ENCODE measurements around the gene FAM171A2. TPM values are rescaled to one million over a fixed set of nuclear protein-coding genes. Genes with fewer than 3 reads are reported as not detected.

FAM171A2 gene
- polyA plus RNA-seq, 2 of the 4 experiments (the other 2 are of a cell fraction), result 1.8 to 3.9 TPM

DNA sequence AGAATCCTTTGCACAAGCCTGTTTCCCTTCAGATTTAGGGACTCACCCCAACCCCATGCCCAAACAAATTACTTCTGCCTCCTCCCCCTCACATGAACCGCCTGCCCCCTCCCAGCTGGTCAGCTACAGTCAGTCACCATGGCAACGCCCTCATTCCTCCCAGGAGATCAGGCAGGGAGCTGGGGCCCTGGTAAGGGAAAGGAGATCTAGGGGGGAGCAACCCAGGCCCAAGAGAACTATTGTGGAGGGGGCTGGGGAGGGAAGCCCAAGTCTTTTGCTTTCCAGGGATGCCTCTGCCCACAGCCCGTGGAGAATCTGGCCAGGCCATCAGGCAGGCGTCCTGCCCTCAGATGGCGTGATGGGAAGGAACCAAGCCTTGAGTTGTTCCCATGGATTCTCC is 2.8 kb downstream of the FAM171A2 start:
- Histone ChIP-seq H3K9me3 (no peaks in the 10 kb centered on the region), H3K4me1 (peaks cover 20% of the 10 kb centered on the region), H3K27ac (no peak overlapping the region), H3K4me3 (no peak overlapping the region), H3K4me2 (no peak overlapping the region)
- DNase-seq (ENCODE audit: low read depth in 1 of 2, low spot score in 1 of 2) (no peak), FAIRE-seq (no peak), ATAC-seq (no peak)
- 73% methylated on average over 5 of the region's 5 CpGs for WGBS (ENCODE audit: missing lambda C conversion rate)
- ChIA-PET POLR2A (no interaction called here), CTCF (interaction anchor here (0.9 to 11.1 kb wide), 11 partner anchors 9 to 172 kb away, joined by 3 to 179 read pairs (median 10); partner anchors contain the start of gene GRN)
- no peak for TF ChIP-seq PHF8 (IDR thresholded peaks at IDR 0.05; ENCODE audit: borderline replicate concordance, low read depth)
- no peak for TF ChIP-seq HMGXB4 (CRISPR knock-in tag; IDR thresholded peaks at IDR 0.05; ENCODE audit: borderline replicate concordance)
- no peak for TF ChIP-seq ESRRA (IDR thresholded peaks at IDR 0.05; ENCODE audit: borderline replicate concordance, low read length)
- no peak for TF ChIP-seq ZSCAN20 (CRISPR knock-in tag; IDR thresholded peaks at IDR 0.05)
- TF ChIP-seq RNF2 (IDR thresholded peaks at IDR 0.05; ENCODE audit: borderline replicate concordance, low read depth), result no peak
- TF ChIP-seq JUNB (IDR thresholded peaks at IDR 0.05), result no peak
- TF ChIP-seq HDAC2 (IDR thresholded peaks at IDR 0.05), result no peak
- TF ChIP-seq ZC3H11A (IDR thresholded peaks at IDR 0.05), result no peak
- no peak for TF ChIP-seq KDM5A (IDR thresholded peaks at IDR 0.05)
- TF ChIP-seq FOSL2 (IDR thresholded peaks at IDR 0.05), result no peak
- TF ChIP-seq FOSL2 (CRISPR knock-in tag; IDR thresholded peaks at IDR 0.05), result no peak
- no peak for TF ChIP-seq CEBPB (IDR thresholded peaks at IDR 0.05)
- TF ChIP-seq POLR2AphosphoS2 (conservative IDR thresholded peaks at IDR 0.05; ENCODE audit: low read length), result no peak

GRCh38 chr17:44360144-44360533 is 3.5 kb downstream of the FAM171A2 start:
- Histone ChIP-seq H3K4me2 (no peak overlapping the region), H3K4me1 (peaks cover 20% of the 10 kb centered on the region), H3K27ac (no peak overlapping the region), H3K4me3 (no peak overlapping the region), H3K9me3 (no peaks in the 10 kb centered on the region)
- no peak for DNase-seq (ENCODE audit: low read depth in 1 of 2, low spot score in 1 of 2)
- TF ChIP-seq RNF2 (IDR thresholded peaks at IDR 0.05; ENCODE audit: borderline replicate concordance, low read depth) (no peak), MAFK (IDR thresholded peaks at IDR 0.05; ENCODE audit: partially characterized antibody) (no peak), KDM1A (IDR thresholded peaks at IDR 0.05; ENCODE audit: low read depth) (0 out of 2 replicates have a peak, but pooled peaks have one; percentile 47)
- 65% methylated on average over 6 of the region's 6 CpGs for WGBS (ENCODE audit: missing lambda C conversion rate)
- FAIRE-seq, result no peak
- POLR2A ChIA-PET, result interaction anchor here (0.5 to 0.6 kb wide), 2 partner anchors 192 to 294 kb away, joined by 3 read pairs; partner anchors contain the start of gene LSM12
- ATAC-seq, result no peak
- CTCF ChIA-PET, result interaction anchor here (0.8 to 11.1 kb wide), 11 partner anchors 8 to 173 kb away, joined by 3 to 179 read pairs (median 10); partner anchors contain the start of gene GRN

DNA sequence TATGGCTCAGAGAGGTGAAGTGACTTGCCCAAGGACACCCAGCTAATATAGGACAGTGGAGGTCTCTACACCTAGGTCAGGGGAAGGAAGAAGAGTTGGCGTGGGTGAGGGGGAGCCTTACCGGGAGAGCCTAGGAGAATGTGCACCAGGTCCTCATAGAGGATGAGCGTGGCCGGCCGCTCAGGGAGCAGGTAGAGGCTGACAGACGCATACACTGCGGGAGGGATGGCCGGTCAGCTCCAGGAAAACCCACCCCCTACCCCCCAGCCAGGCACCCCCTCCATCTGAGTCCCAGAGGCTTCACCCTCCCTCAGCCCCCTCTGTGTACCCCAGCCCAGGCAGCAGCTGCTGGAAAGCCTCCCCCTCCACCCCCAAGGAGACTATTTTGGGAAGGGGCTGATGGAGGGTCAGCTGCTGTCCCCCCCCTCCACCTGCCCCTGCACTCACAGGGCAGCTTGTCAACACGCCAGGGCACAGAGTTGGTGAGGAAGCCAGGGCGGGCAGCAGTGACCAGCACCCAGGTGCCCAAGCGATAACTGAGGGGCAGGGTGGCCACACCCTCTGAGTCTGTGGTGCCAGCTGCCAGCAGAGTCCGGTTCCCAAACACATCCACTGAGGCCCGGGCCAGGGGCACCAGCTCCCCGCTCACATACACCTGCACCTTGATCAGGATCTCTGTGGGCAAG is 4.1 kb downstream of the FAM171A2 start:
- CTCF ChIA-PET, result interaction anchor here (0.8 to 11.1 kb wide), 11 partner anchors 8 to 173 kb away, joined by 3 to 179 read pairs (median 17); partner anchors contain the start of gene GRN
- ATAC-seq, result no peak

DNA sequence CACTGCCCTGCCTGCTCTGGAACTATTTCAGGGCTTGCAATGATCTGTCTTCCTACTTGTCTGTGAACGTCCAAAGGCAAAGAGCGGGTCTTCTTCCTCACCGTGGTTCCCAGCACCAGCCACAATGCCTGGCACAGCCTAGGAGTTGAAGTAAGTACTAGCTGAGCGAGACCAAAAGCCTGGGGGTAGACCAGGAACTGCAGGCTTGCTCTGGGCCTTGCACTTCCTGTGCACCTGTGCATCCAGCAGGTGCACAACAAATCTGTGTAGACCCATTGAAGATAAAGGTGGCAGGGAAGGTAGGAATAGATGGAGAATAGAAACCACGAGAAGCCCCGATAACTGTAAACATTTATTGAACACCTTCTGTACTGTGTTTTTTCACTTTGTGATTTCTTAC is 4.6 kb downstream of the FAM171A2 start:
- ChIA-PET POLR2A (interaction anchor here (0.9 kb wide), 1 partner anchor 139 kb away, joined by 3 read pairs; the partner anchor contains the start of gene UBTF), CTCF (interaction anchor here (2.2 to 11.1 kb wide), 8 partner anchors 7 to 174 kb away, joined by 11 to 179 read pairs (median 19); partner anchors contain the start of gene GRN)
- DNase-seq (ENCODE audit: low read depth in 1 of 2, low spot score in 1 of 2) (no peak), ATAC-seq (no peak), FAIRE-seq (no peak)
- Histone ChIP-seq H3K4me2 (no peak overlapping the region), H3K27ac (no peak overlapping the region), H3K9me3 (no peaks in the 10 kb centered on the region), H3K4me1 (peaks cover 20% of the 10 kb centered on the region), H3K4me3 (no peak overlapping the region)
- WGBS (ENCODE audit: missing lambda C conversion rate), result 81% methylated on average over 6 of the region's 6 CpGs
- TF ChIP-seq CBX2 (IDR thresholded peaks at IDR 0.05; ENCODE audit: borderline replicate concordance, low read depth), result no peak
- TF ChIP-seq BCL3 (IDR thresholded peaks at IDR 0.05), result no peak
- TF ChIP-seq MAZ (IDR thresholded peaks at IDR 0.05; ENCODE audit: borderline replicate concordance, low read depth, low read length), result no peak
- no peak for TF ChIP-seq POLR2A (IDR thresholded peaks at IDR 0.05; ENCODE audit: low read length)
- no peak for TF ChIP-seq TFCP2L1 (CRISPR knock-in tag; IDR thresholded peaks at IDR 0.05)
- no peak for TF ChIP-seq HEYL (CRISPR knock-in tag; IDR thresholded peaks at IDR 0.05)
- no peak for TF ChIP-seq JUNB (IDR thresholded peaks at IDR 0.05)

More for the DNA sequence above, 4.1 kb downstream of the FAM171A2 start:
- no peaks in the 10 kb centered on the region for H3K9me3 ChIP-seq
- no peak overlapping the region for H3K4me2 ChIP-seq
- 87% methylated on average over 13 of the region's 14 CpGs for WGBS (ENCODE audit: missing lambda C conversion rate)
- TF ChIP-seq ESRRA (IDR thresholded peaks at IDR 0.05; ENCODE audit: borderline replicate concordance, low read length) (no peak), KDM1A (IDR thresholded peaks at IDR 0.05; ENCODE audit: low read depth) (no peak), KDM5A (IDR thresholded peaks at IDR 0.05) (no peak)
- POLR2A ChIA-PET, result interaction anchor here (0.5 to 0.9 kb wide), 3 partner anchors 140 to 293 kb away, joined by 3 read pairs; partner anchors contain the start of genes LSM12 and UBTF
- no peak overlapping the region for H3K27ac ChIP-seq
- no peak for FAIRE-seq
- H3K4me1 ChIP-seq, result peaks cover 20% of the 10 kb centered on the region
- no peak for DNase-seq (ENCODE audit: low read depth in 1 of 2, low spot score in 1 of 2)
- H3K4me3 ChIP-seq, result no peak overlapping the region
